ENCODE results near the gene ARV1. TPM values are rescaled to one million over a fixed set of nuclear protein-coding genes. Genes with fewer than 3 reads are reported as not detected.

ARV1 gene
- total and polyA plus RNA-seq, 10 of the 15 experiments (the other 5 are each of a cell fraction or from before 2014, with no cell fraction given), result 23.2 to 55.1 (median 35.6) TPM

DNA sequence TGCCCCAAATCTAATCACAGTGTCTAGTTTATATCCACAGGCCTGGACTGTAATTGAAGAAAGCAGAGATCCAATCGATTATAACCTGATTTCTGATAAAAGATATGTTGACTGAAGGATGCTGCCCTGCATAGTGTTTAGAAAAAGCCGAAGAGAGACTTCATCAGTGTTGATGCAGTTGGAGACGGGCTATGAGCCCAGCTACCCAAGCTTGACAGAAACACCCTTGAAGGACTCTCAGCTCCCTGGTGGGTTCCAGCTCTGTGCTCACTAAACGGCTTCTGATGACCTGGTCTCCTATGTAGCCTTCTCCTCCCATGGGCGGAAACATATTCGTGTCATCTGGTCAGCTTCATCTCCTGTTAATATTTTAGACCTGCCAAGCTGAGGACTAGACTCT, 50.9 kb downstream of the ARV1 start (continued):
- TF ChIP-seq SIX5 (IDR thresholded peaks at IDR 0.05; ENCODE audit: low read depth, low read length, severe bottlenecking) (no peak), BCLAF1 (IDR thresholded peaks at IDR 0.05) (no peak), PKNOX1 (IDR thresholded peaks at IDR 0.05) (no peak), BRCA1 (IDR thresholded peaks at IDR 0.05; ENCODE audit: low read depth, low read length) (no peak)

DNA sequence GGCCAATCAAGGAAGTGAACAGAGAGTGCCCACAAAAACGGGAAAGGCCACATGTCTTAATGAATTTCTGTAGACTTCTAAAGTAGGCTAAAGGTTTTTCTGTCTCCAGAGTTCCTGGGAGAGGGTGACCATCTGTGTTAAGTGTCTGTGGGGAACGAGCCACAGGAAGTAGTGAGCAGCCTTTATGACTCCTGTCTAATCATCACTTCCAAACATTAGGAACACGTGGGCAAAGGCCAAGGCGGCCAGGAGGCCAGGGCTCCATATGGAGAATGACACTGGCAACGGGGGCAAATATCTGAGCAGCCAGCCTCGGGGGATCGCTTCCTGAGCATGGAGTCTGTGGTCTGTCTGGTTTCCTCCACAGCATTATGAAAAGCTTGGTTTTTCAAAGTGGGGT, 54.1 kb downstream of the ARV1 start:
- POLR2A ChIA-PET, result no interaction called here
- ATAC-seq (no peak), DNase-seq (ENCODE audit: low read depth, low spot score) (no peak), FAIRE-seq (no peak)
- H2AFZ ChIP-seq (ENCODE audit: control insufficient read depth, low read depth, low read length), result no peak overlapping the region
- H3K27ac ChIP-seq (ENCODE audit: control insufficient read depth, insufficient read depth), result no peak overlapping the region
- intact Hi-C loops (cut with micrococcal nuclease; ENCODE audit: unreplicated experiment), result no loop called here
- no peaks in the 10 kb centered on the region for H3K4me1 ChIP-seq (ENCODE audit: control insufficient read depth, insufficient read depth, low read length)
- in situ Hi-C loops (cut with MboI), result no loop called here
- no peak overlapping the region for H3K4me2 ChIP-seq (ENCODE audit: control insufficient read depth, insufficient read depth)
- peaks cover 0 to 4% of the 10 kb centered on the region in 2 experiments; a peak in 1 of 4 replicates for H3K27me3 ChIP-seq (replicated peaks in 1 of 2; ENCODE audit: control insufficient read depth in 2 of 2, insufficient read depth in 2 of 2, low read length in 1 of 2)
- H3K36me3 ChIP-seq (ENCODE audit: control insufficient read depth in 2 of 2, insufficient read depth in 2 of 2, low read length in 1 of 2), result no peaks in the 10 kb centered on the region
- WGBS (ENCODE audit: insufficient coverage, insufficient replicate concordance, low lambda C conversion rate, missing lambda C conversion rate), result 27% methylated on average over 7 of the region's 7 CpGs
- H3K9ac ChIP-seq (ENCODE audit: control insufficient read depth, insufficient read depth, low read length), result no peak overlapping the region
- SMC1A ChIA-PET (ENCODE audit: uncharacterized antibody, unreplicated experiment), result no interaction called here
- H3K79me2 ChIP-seq (ENCODE audit: control insufficient read depth, insufficient read depth, low read length), result no peaks in the 10 kb centered on the region
- H4K20me1 ChIP-seq (ENCODE audit: control insufficient read depth, insufficient read depth), result no peaks in the 10 kb centered on the region
- RAD21 ChIA-PET (ENCODE audit: unreplicated experiment), result no interaction called here
- no peak overlapping the region for H3K4me3 ChIP-seq
- CTCF ChIA-PET, result interaction anchor here (0.5 kb wide), 1 partner anchor 123 kb away, joined by 3 read pairs; no protein-coding TSS in a partner anchor
- H3K9me3 ChIP-seq (replicated peaks; ENCODE audit: control insufficient read depth, insufficient read depth, low read length), result no peaks in the 10 kb centered on the region
- BruUV-seq (replicated peaks), result no TSS peak
- TF ChIP-seq NR2C1 (IDR thresholded peaks at IDR 0.05) (no peak), NFIC (IDR thresholded peaks at IDR 0.05; ENCODE audit: low read depth, low read length) (no peak), RUNX3 (IDR thresholded peaks at IDR 0.05; ENCODE audit: low read length) (no peak), RAD51 (IDR thresholded peaks at IDR 0.05) (no peak), SUPT20H (IDR thresholded peaks at IDR 0.05; ENCODE audit: borderline replicate concordance, control insufficient read depth, low read depth, low read length) (no peak), ZNF622 (IDR thresholded peaks at IDR 0.05) (no peak), IKZF1 (conservative IDR thresholded peaks at IDR 0.05) (no peak), CUX1 (IDR thresholded peaks at IDR 0.05; ENCODE audit: insufficient replicate concordance, low read depth, low read length) (no peak), FOS (IDR thresholded peaks at IDR 0.05; ENCODE audit: borderline replicate concordance, extremely low read depth, insufficient read length) (no peak), PAX5 (IDR thresholded peaks at IDR 0.05; ENCODE audit: borderline replicate concordance, low read depth, low read length) (no peak)
